GM12878 (cell line): ENCODE measurements around the gene HDDC3.

ENCODE experiments used
- BCL11A ChIP-seq: IDR thresholded peaks from 2 replicates; pipeline ENCODE4 v1.6.1; 2011; ENCODE audit warnings: low read depth, low read length
- CEBPB ChIP-seq, 2 experiments: fragments of 150-350 bp in 1 of 2; IDR thresholded peaks; 2 replicates each; pipeline ENCODE4 v1.6.1; 2012 to 2014; ENCODE audit warnings: low read depth in 2 of 2, low read length in 2 of 2, borderline replicate concordance in 1 of 2, inconsistent platforms in 1 of 2
- CHD2 ChIP-seq: IDR thresholded peaks from 2 replicates; pipeline ENCODE4 v1.6.1; 2011; ENCODE audit warnings: low read depth, low read length, improper control_type of control experiment, borderline replicate concordance
- CREB1 ChIP-seq: IDR thresholded peaks from 2 replicates; pipeline ENCODE4 v1.6.1; 2012; ENCODE audit warnings: low read depth, mild to moderate bottlenecking, inconsistent platforms
- CTCF ChIP-seq, 3 experiments: IDR thresholded peaks in 2 of 3; conservative IDR thresholded peaks in 1 of 3; 2 replicates each; pipeline ENCODE4 v1.5.1; 2011; ENCODE audit warnings: low read depth in 3 of 3, low read length in 3 of 3, mild to moderate bottlenecking in 3 of 3, control low read depth in 2 of 3, moderate library complexity in 2 of 3, inconsistent platforms in 1 of 3, mixed read lengths in 1 of 3; ENCODE audit not compliant: control insufficient read depth in 2 of 3, insufficient read depth in 1 of 3; ENCODE audit errors: extremely low read depth in 1 of 3
- HDAC6 ChIP-seq: fragments of 200-600 bp; sonication (generic); IDR thresholded peaks from one replicate; pipeline ENCODE4 v1.8.0; 2017; ENCODE audit warnings: antibody characterized with exemption; ENCODE audit not compliant: unreplicated experiment
- NFYA ChIP-seq: IDR thresholded peaks from 2 replicates; pipeline ENCODE4 v1.6.1; 2011; ENCODE audit warnings: low read depth, mild to moderate bottlenecking, low read length, improper control_type of control experiment, borderline replicate concordance
- POLR2AphosphoS5 ChIP-seq: IDR thresholded peaks from 2 replicates; pipeline ENCODE4 v1.6.1; 2011; ENCODE audit warnings: mild to moderate bottlenecking, low read length, inconsistent platforms
- PRDM15 ChIP-seq: fragments of 450-650 bp; formaldehyde crosslinking; IDR thresholded peaks from 2 replicates; pipeline ENCODE4 v1.4.0; 2020; ENCODE audit warnings: mild to moderate bottlenecking, moderate library complexity
- REST ChIP-seq: IDR thresholded peaks from 2 replicates; pipeline ENCODE4 v1.6.1; 2012; ENCODE audit warnings: mild to moderate bottlenecking, low read depth, low read length
- RFX5 ChIP-seq: IDR thresholded peaks from 2 replicates; pipeline ENCODE4 v1.6.1; 2011; ENCODE audit warnings: low read depth, low read length, improper control_type of control experiment
- SMARCA5 ChIP-seq: fragments of 450-650 bp; IDR thresholded peaks from 2 replicates; pipeline ENCODE4 v1.6.1; 2017; ENCODE audit warnings: mild to moderate bottlenecking
- SUPT20H ChIP-seq: IDR thresholded peaks from 2 replicates; pipeline ENCODE4 v1.6.1; 2011; ENCODE audit warnings: low read depth, mild to moderate bottlenecking, low read length, moderate library complexity, borderline replicate concordance; ENCODE audit not compliant: control insufficient read depth

DNA sequence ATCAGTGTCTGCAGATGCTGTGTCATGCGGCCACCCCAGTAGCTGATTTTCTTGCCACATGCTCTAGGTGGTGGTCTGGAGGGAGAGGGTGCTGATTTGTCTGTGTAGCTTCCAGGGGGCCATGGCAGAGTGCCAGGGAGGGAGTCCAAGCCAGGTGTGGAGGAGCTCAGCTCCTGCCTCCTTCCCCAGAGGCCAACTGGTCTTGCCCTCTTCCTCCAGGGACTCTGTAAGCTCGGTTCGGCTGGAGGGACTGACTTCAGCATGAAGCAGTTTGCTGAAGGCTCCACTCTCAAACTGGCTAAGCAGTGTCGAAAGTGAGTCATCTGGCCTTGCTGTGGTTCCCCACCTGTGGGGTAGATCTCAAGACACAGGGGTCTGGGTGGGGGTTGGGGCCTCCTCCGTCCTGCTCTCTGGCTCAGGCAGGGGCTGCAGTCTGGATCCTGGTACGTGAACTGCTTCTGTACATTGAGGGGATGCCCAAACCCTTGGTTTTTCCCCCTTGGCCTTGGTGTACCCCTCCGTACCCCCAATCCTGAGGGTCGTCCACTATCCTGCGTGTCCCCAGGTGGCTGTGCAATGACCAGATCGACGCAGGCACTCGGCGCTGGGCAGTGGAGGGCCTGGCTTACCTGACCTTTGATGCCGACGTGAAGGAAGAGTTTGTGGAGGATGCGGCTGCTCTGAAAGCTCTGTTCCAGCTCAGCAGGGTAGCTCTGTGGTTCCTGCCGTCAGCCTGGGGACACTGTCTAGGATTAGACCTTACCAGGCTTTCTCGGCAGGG, 15.4 kb upstream of the HDDC3 start:
- no peak for TF ChIP-seq POLR2AphosphoS5
- no peak for TF ChIP-seq NFYA
- TF ChIP-seq SMARCA5: no peak
- TF ChIP-seq CTCF (IDR thresholded peaks at IDR 0.05 in 2 of 3, conservative IDR thresholded peaks at IDR 0.05 in 1 of 3; ENCODE audit: control insufficient read depth in 2 of 3, extremely low read depth in 1 of 3, insufficient read depth in 1 of 3, low read depth in 3 of 3, low read length in 3 of 3): no peak
- no peak for TF ChIP-seq BCL11A
- TF ChIP-seq REST: no peak
- no peak for TF ChIP-seq RFX5
- no peak for TF ChIP-seq HDAC6
- no peak for TF ChIP-seq CEBPB (IDR thresholded peaks at IDR 0.05; ENCODE audit: borderline replicate concordance in 1 of 2, low read depth in 2 of 2, low read length in 2 of 2)
- TF ChIP-seq CHD2: no peak
- TF ChIP-seq SUPT20H: no peak
- no peak for TF ChIP-seq PRDM15
- no peak for TF ChIP-seq CREB1
